Renal cortical epithelial cell (primary cell): ENCODE measurements around the gene NOL6. TPM values are rescaled to one million over a fixed set of nuclear protein-coding genes. Genes with fewer than 3 reads are reported as not detected.
A peak's percentile ranks its signal among the peaks of the same experiment; 100 is the strongest.
"Not testable (repeated sequence)": the region's sequence is repeated elsewhere in the genome, so short reads cannot be mapped to it uniquely, and the experiment has no call there.

Experiments used
- DNase-seq: peaks from one replicate; pipeline ENCODE4 v3.0.0-alpha.2; 2011; ENCODE audit warnings: low read depth
- total RNA-seq: library from RNA; depleted of rRNA; stranded (reverse); fragments of >200 nt; gene quantifications from 2 replicates; pipeline ENCODE4 v1.2.3, GENCODE V29; 2014

The NOL6 gene
- total RNA-seq, 1 donor from 2014 or later, result 33.1 TPM

- DNase-seq, result no peak
These were observed 2.4 kb downstream of the NOL6 start for GRCh38 chr9:33471361-33471760.

DNA sequence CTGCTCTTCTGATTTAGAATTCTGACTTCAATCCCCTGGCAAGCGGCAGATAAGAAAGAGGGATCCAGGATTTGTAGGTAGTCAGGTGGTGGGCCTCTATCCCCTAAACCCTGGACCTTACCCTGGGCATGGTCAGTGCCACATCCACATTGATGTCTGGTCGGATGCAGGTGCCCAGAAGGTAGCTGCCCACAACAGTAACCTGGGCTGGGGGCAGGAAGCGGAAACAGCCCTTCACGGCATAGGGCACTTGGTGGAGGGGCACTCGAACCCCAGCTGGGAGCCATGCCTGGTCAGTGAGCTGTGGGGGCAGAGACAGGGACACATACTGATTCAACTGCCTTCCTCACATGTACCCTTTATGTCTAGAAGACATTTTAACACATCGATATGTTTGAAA lies 3.8 kb downstream of the NOL6 start:
- DNase-seq, result no peak

DNA sequence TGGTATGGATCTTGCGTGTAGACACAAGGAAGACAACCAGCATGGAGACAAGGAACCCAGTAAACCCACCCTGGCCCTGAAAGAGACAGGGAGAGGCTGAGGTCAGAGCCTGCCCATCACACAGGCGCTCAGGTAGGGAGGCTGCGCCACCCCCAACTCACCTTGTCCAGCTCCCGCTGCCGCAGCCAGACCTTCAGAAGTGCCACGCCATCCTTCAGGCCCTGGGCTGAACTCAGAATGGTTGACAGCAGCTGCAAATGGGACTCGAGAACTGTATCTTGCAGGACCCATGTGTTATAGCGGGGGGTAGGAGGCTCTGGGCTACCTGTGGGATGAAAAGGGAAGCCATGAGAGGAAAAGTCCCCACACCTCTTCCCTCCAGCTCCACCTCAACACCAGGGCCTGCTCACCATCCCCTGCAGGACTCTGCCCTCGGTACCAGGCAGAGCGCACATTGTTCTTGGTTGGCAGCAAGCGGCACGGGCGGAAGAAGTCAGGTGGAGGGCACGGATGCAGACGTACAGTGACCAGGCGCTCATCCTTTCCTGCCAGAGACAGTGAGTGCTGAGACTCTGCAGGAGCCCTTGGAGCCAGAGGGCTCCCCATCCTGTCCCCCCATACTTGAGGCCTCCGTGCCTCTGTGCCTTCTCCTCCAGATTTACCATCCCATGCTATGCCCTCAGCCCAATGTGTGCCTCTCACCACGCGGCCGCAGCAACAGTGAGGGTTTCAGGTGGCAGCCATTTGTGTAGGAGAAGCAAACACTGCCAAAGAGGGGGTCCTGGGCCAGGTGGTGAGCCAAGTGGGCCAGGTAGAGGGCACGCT lies 4.7 kb downstream of the NOL6 start:
- no peak for DNase-seq

GRCh38 chr9:33468215-33468730 lies 5.5 kb downstream of the NOL6 start:
- DNase-seq, result no peak

- no peak for DNase-seq
These were observed 6.2 kb downstream of the NOL6 start for GRCh38 chr9:33467526-33467925.

GRCh38 chr9:33466565-33467495 lies 6.9 kb downstream of the NOL6 start:
- no peak for DNase-seq

DNA sequence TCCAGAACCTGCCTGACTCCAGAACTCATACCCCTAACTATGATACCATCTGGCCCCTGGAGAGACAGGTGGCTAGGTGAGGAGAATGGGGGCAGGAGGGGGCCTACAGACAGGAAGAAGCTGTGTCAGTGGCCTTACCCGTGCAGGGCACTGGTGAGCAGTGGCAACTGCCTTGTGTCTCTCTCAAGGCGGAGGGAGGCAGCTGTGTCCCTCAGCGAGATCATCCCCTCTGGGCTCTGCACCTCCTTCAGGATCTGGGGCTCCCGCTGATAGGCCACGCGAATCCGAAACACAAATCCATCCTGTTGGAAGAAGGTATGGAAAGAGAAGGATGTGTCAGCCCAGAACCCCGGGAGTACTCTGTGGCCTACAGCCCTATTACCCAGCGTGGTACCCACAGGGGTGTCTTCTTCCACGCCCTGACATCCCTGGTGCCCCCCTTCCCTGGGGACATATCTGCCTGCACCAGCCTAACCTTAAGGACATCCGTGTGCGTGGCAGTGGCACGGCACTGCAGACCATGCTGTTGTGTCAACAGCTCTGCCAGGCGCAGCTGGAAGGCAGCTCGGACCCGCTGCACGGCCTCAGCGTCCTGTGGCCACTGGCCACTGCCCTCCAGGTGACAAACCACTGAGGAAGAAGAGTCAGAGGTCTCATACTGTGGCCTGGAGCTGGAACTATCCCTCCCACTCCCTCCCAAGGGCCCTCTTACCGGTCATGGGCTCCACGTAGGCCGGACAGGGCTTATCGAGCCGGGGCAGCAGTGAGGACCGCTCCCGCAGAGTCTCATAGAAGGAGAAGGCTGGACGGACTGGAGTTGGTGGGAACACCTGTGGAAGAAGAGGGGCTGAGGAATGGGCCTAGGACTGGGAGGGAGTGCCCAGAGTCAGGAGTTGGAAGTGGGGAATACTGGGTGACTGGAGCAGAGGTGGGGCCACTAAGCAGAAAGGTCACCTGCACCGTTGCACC lies 7.8 kb downstream of the NOL6 start:
- DNase-seq, result no peak

DNA sequence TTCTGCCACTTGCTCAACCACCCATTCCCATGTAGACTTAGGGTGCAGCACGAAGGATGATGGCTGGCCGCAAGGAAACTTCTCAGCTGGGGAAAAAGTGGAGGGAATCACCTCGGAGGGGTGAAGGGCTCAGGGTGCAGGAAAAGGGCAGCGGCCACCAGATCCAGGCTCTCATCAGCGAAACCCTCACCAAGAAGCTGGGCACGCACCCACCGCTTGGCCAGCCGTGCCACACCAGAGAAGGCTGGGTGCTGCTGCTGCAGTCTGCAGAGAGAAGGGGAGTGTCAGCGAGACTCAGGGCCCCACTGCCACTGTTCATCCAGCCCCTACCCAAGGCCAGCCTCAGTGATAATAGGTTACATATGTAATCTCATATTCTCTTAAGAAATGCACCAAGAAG lies 8.6 kb downstream of the NOL6 start:
- no peak for DNase-seq

GRCh38 chr9:33464045-33464636 lies 9.6 kb downstream of the NOL6 start:
- no peak for DNase-seq

DNA sequence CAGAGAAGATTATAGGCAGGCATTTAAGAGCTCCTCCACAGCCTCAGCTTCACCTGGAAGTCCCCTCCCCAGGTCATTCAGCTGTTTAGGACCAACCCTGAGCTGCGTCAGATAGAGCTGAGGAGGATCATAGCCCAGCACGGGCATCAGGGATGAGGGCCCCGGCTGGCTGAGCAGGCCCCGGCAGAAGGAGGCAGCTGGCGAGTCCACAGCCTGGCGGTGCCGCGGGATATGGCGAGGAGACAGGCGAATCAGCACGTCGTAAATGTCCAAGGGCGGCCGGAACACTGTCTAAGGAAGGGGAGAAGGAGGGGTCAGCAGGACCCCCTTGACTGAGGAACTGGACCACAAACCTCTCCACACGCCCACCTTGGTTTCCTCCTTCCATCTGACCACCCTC lies 10.6 kb downstream of the NOL6 start:
- no peak for DNase-seq

GRCh38 chr9:33461492-33461891 lies 12.2 kb downstream of the NOL6 start:
- no peak for DNase-seq

DNA sequence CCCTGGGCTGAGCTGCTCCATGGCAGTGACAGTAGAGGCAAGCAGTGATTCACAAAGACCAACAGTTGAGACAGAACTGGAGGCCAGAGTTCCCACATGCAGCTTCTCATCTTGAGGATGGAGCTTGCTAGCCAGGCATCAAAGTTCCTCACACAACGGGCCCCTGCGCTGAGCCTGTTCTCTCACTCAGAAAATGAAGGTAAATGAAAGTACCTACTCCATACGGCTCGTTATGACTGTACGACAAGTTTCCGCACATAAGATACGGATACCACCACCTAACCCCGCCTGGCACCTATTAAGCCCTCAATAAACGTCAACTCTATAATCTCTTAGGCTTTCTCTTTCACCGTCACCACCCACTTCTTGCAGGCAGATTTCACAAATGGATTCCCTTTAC lies 12.9 kb downstream of the NOL6 start:
- no peak for DNase-seq

DNA sequence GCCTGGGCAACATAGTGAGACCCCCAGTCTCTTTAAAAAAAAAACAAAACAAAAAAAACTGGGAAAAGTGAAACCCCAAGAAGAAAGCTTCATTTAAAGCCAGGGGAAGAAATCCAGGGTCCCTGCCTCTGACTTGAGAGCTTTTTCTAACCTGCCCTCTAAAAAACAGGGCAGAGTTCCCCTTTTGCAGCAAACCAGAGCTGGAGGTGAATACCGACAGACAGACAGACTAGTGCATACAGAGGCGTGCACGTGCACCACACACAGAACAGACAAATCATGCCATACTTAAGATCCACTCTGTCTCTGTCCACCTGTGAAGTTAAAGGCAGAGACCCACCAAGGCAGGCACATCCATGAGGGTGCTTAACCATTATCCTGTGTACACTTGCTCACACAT lies 14.6 kb downstream of the NOL6 start:
- DNase-seq, result no peak

- DNase-seq, result peak; percentile 63
These were observed 15.3 kb downstream of the NOL6 start for GRCh38 chr9:33458444-33458843.

DNA sequence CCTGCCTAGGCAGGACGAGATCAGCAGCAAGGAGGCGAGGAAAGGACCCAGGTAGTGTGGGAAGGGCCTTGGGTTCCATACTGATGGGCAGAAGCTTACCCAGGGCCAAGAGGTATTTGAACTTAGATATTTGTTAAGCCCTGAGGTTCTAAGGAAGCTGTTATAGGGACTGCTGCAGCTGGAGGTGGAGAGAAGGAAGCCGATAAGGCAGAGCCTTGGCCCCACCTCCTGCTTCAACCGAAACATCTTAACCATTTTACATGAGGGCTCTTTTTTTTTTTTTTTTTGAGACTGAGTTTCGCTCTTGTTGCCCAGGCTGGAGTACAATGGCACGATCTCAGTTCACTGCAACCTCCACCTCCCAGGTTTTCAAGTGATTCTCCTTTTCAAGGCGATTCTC lies 17.8 kb downstream of the NOL6 start:
- DNase-seq, result no peak

- DNase-seq, result not testable (repeated sequence)
These were observed 18.3 kb downstream of the NOL6 start for GRCh38 chr9:33455456-33455855.

DNA sequence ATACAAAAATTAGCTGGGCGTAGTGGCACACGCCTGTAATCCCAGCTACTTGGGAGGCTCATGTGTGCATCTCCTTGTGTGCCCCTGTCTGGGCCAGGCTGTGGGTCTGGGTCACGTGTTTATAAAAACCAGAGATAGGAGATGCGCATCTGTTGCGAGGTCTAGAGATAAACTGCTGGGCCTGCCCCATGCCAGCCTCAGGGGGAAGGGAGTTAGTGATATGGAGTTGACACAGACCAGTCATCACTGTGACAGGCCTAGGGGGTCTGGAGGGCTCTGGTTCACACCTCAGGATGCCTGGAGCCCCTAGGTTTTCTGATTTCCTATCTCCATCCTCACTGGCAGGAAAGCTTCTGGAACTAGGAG lies 19.1 kb downstream of the NOL6 start:
- DNase-seq, result not testable (repeated sequence)

DNA sequence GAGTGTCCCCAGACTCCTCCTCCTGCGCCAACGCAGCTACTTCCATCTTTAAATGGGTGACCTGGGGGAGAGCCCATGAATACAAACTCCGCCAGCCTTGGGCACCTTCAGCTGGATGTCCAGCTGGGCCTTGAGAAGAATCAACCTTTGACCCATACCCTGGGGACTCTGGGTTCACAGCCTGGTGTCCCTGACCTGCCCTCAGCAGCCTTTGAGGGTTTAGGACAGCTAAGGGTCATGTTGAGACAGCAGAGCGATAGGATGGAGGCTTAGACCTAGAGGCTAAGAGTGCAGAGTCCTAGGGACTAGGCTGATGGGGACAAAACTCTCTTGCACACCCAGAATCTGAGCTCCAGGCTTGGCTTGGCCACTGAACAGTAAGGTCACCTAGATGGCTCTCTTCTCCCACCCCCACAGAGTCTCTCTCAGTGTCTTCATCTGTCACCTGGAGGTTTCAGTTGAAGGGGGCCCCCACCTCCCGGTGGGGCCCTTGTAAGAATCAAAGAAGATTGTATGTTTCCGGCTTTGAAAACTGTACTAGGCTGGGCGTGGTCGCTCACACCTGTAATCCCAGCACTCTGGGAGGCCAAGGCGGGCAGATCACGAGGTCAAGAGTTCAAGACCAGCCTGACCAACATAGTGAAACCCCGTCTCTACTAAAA lies 19.6 kb downstream of the NOL6 start:
- DNase-seq, result no peak

DNA sequence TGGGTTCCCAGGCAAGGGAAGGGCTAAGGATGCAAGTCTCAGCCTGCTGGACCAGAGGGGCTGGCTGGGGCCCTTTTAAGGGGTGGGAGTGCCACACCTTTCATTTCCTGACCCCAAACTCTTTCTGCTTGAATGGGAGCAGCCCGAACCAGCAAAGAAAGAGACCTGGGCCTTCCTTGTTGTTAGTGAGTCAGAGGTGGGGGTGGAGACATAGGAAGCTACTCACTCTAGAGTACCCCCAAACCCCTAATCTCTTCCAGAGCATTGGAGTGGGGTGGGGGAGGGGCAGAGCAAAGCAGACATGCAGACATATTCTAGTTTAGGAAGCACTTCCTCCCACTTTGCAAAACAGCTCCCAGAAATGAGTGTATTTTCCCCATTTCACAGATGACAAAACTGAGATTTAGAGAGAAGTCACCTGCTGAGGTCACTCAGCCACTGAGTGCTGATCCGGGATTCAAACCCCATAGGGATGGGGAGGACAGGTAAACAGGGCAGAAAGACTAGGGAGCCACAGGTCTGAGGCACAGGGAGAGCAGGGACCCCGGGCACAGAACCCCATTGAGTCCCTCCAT lies 20.4 kb downstream of the NOL6 start:
- DNase-seq, result no peak

- DNase-seq, result peak; percentile 80
These were observed 20.9 kb downstream of the NOL6 start for GRCh38 chr9:33452828-33453271.
